SH-SY5Y (cell line): Measurements from ENCODE around the gene TMEM181.

ENCODE experiments used
- GATA2 ChIP-seq: IDR thresholded peaks from 2 replicates; pipeline ENCODE4 v1.6.1; 2011; ENCODE audit warnings: mild to moderate bottlenecking, low read depth, low read length
- GATA3 ChIP-seq: IDR thresholded peaks from 2 replicates; pipeline ENCODE4 v1.6.1; 2011; ENCODE audit warnings: low read depth, mild to moderate bottlenecking, low read length, moderate library complexity

Gene TMEM181

GRCh38 chr6:158661156-158661685 lies 101.3 kb downstream of the TMEM181 start:
- TF ChIP-seq GATA2 (no peak), GATA3 (no peak)

GRCh38 chr6:158662607-158662953 lies 102.7 kb downstream of the TMEM181 start:
- TF ChIP-seq GATA3 = no peak
- TF ChIP-seq GATA2 = no peak

GRCh38 chr6:158662954-158663624 lies 103.2 kb downstream of the TMEM181 start:
- TF ChIP-seq GATA3 (no peak), GATA2 (no peak)

- TF ChIP-seq GATA2 = no peak
- no peak for TF ChIP-seq GATA3
These were observed 103.8 kb downstream of the TMEM181 start for GRCh38 chr6:158663625-158664165.

- TF ChIP-seq GATA2 = no peak
- no peak for TF ChIP-seq GATA3
These were observed 105.4 kb downstream of the TMEM181 start for GRCh38 chr6:158665332-158665731.

GRCh38 chr6:158666628-158667359 lies 106.9 kb downstream of the TMEM181 start:
- TF ChIP-seq GATA3 = no peak
- TF ChIP-seq GATA2 = no peak

- no peak for TF ChIP-seq GATA2
- no peak for TF ChIP-seq GATA3
These were observed 107.6 kb downstream of the TMEM181 start for GRCh38 chr6:158667360-158667981.

- no peak for TF ChIP-seq GATA2
- TF ChIP-seq GATA3 = no peak
These were observed 108.8 kb downstream of the TMEM181 start for GRCh38 chr6:158668707-158669103.

- TF ChIP-seq GATA3 (no peak), GATA2 (no peak)
These were observed 109.5 kb downstream of the TMEM181 start for GRCh38 chr6:158669145-158670035.

- TF ChIP-seq GATA3 (no peak), GATA2 (no peak)
These were observed 112.8 kb downstream of the TMEM181 start for GRCh38 chr6:158672726-158673125.

GRCh38 chr6:158674342-158675131 lies 114.6 kb downstream of the TMEM181 start:
- TF ChIP-seq GATA3 (no peak), GATA2 (no peak)

GRCh38 chr6:158677906-158678578 lies 118.2 kb downstream of the TMEM181 start:
- no peak for TF ChIP-seq GATA3
- no peak for TF ChIP-seq GATA2

- no peak for TF ChIP-seq GATA3
These were observed 120.1 kb downstream of the TMEM181 start for GRCh38 chr6:158680015-158680414.
